ENCODE data around the gene KRTAP19-5.
"Not testable (repeated sequence)": the region's sequence is repeated elsewhere in the genome, so short reads cannot be mapped to it uniquely, and the experiment has no call there.

KRTAP19-5 gene

DNA sequence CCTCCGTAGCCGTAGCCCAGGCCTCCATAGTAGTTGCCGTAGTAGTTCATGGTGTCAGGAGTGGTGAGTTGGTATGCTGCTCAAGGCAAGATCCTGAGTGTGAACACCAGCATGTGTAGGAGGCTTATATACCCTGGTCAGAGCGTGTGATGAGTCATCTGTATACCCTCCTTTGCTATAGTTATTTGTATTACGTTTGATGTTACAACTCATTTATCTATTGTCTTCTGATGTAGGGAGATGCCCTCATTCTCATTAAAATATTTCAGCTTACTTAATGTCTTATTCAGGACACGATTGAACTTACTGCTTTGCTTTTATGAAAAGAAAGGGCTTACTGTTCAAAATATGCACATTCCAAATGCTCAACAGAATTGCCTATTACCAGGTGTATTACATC lies at the start of gene KRTAP19-5:
KRTAP19-5 (minus strand) TSS at position 101 of the 400 bp plus-strand sequence; CDS start at position 50, 51 bp downstream.
- no peak for DNase-seq (ENCODE audit: low read depth)
- TF ChIP-seq, protein P1, sequence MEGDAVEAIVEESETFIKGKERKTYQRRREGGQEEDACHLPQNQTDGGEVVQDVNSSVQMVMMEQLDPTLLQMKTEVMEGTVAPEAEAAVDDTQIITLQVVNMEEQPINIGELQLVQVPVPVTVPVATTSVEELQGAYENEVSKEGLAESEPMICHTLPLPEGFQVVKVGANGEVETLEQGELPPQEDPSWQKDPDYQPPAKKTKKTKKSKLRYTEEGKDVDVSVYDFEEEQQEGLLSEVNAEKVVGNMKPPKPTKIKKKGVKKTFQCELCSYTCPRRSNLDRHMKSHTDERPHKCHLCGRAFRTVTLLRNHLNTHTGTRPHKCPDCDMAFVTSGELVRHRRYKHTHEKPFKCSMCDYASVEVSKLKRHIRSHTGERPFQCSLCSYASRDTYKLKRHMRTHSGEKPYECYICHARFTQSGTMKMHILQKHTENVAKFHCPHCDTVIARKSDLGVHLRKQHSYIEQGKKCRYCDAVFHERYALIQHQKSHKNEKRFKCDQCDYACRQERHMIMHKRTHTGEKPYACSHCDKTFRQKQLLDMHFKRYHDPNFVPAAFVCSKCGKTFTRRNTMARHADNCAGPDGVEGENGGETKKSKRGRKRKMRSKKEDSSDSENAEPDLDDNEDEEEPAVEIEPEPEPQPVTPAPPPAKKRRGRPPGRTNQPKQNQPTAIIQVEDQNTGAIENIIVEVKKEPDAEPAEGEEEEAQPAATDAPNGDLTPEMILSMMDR (IDR thresholded peaks at IDR 0.05; ENCODE audit: low read depth, low read length, missing control alignments), result no peak
- H3K4me3 ChIP-seq (ENCODE audit: low read depth, low read length), result no peak within 1 kb of the TSS
- in situ Hi-C loops (cut with HindIII; ENCODE audit: low sequenced_read_pairs), result no loop called here

DNA sequence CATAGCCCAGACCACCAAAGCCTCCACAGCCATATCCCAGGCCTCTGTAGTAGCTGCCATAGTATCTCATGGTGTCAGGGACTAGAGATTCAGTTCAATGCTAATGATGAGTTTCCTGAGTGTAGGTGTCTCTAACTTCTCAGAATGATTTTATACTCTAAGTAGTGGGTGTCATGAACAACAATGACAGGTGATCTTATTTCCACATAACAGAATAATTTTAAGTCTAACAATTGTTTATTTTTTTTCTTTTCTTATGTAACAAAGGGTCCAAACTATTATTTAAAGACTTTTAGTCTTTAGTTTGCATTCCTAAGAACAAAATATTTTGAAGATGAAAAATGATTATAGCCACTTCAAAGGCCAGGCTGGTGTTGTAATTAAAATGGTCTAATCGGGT lies 39.8 kb upstream of the KRTAP19-5 start, which contains the start of gene KRTAP19-6:
KRTAP19-6 (minus strand) TSS at position 101 of the 400 bp plus-strand sequence; CDS start at position 70, 31 bp downstream.
- no peak for DNase-seq (ENCODE audit: low read depth)
- in situ Hi-C loops (cut with HindIII; ENCODE audit: low sequenced_read_pairs), result no loop called here
- TF ChIP-seq, protein P1 (IDR thresholded peaks at IDR 0.05; ENCODE audit: low read depth, low read length, missing control alignments), result no peak
- no peak within 1 kb of the TSS for H3K4me3 ChIP-seq (ENCODE audit: low read depth, low read length)

DNA sequence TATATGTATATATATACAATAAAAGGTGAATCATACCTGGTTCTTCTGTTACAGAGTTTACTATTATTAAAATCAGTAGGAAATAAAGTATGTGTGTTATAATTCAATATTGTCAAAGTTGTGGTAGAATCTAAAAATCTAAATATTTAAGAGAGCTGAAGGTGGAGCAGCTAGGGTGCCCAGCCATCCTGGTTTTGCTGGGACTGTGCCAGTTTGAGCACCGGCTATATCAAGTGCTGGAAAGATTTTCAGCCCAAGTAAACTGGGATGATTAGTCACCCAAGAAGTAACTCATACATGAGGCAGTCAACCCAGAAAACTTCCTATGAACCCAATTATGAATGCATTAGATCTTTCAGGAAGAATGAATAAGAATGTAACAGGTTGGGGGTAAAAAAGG lies 16.9 kb upstream of the KRTAP19-5 start:
- in situ Hi-C loops (cut with HindIII; ENCODE audit: low sequenced_read_pairs), result no loop called here
- TF ChIP-seq, protein P1 (IDR thresholded peaks at IDR 0.05; ENCODE audit: low read depth, low read length, missing control alignments), result no peak
- DNase-seq (ENCODE audit: low read depth), result no peak
- no peak overlapping the region for H3K4me3 ChIP-seq (ENCODE audit: low read depth, low read length)

DNA sequence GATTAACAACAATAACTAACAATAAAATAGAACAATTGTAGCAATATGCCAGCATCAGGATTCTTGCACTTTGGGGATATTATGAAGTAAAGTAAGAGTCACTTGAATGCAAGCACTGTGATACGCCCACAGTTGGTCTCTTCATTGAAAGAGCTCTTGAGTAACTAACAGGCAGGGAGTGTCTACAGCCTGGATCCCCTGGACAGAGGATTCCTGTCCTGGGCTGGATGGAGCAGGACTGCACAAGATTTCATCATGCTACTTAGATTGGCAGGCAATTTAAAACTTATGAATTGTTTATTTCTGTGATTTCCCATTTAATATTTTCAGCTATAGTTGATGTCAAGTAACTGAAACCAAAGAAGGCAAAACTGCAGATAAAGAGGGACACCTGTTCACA lies 13.7 kb upstream of the KRTAP19-5 start:
- no peak for DNase-seq (ENCODE audit: low read depth)
- in situ Hi-C loops (cut with HindIII; ENCODE audit: low sequenced_read_pairs), result no loop called here
- TF ChIP-seq, protein P1 (IDR thresholded peaks at IDR 0.05; ENCODE audit: low read depth, low read length, missing control alignments), result no peak
- no peak overlapping the region for H3K4me3 ChIP-seq (ENCODE audit: low read depth, low read length)

DNA sequence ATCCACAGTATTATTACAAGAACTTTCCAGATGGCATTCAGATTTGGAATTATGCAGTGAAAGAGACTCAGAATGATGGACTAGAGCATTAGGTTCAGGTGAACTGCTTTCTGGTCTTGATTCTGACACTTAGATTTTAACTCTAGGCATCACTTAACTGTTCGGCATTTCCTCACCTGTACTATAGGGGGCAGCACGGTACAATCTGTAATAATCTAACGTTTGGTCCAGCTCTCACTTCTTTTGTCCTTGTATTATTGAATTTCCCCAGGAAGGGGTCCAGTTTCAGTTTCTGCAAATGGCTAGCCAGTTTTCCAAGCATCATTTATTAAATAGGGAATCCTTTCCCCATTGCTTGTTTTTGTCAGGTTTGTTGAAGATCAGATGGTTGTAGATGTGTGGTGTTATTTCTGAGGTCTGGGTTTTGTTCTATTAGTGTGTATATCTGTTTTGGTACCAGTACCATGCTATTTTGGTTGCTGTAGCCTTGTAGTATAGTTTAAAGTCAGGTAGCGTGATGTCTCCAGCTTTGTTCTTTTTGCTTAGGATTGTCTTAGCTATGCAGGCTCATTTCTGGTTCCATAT lies 3.8 kb upstream of the KRTAP19-5 start:
- DNase-seq (ENCODE audit: low read depth); H3K4me3 ChIP-seq (ENCODE audit: low read depth, low read length); in situ Hi-C loops (cut with HindIII; ENCODE audit: low sequenced_read_pairs): not testable (repeated sequence)

DNA sequence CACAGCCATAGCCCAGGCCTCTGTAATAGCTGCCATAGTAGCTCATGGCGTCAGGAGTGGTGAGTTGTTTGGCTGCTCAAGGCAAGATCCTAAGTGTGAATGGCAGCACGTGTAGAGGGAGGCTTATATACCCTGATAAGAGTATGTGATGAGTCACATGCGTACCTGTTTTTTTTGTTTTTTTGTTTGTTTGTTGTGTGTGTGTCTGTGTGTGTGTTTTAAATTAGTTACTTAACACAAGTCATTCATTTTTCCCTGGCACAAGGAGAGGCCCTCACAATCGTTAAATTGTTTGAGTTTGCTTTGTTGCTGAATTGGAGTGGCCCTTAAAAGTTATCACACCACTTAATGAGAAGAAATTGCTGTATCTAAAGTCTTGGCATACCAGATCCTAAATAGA lies 4.9 kb downstream of the KRTAP19-5 start, which contains the start of gene KRTAP19-4:
KRTAP19-4 (minus strand) TSS at position 101 of the 400 bp plus-strand sequence; CDS start at position 46, 55 bp downstream.
- no peak within 1 kb of the TSS for H3K4me3 ChIP-seq (ENCODE audit: low read depth, low read length)
- no peak for DNase-seq (ENCODE audit: low read depth)
- TF ChIP-seq, protein P1 (IDR thresholded peaks at IDR 0.05; ENCODE audit: low read depth, low read length, missing control alignments), result no peak
- in situ Hi-C loops (cut with HindIII; ENCODE audit: low sequenced_read_pairs), result no loop called here

- TF ChIP-seq, protein P1 (IDR thresholded peaks at IDR 0.05; ENCODE audit: low read depth, low read length, missing control alignments), result no peak
- in situ Hi-C loops (cut with HindIII; ENCODE audit: low sequenced_read_pairs), result no loop called here
- no peak within 1 kb of the TSS for H3K4me3 ChIP-seq (ENCODE audit: low read depth, low read length)
- no peak for DNase-seq (ENCODE audit: low read depth)
Observed at GRCh38 chr21:30491963-30492428, 9.9 kb downstream of the KRTAP19-5 start, which contains the start of gene KRTAP19-3. Gene KRTAP19-3, minus strand, starts transcription at chr21:30492013. Its CDS starts 56 bp downstream, at chr21:30491957.

Measured in astrocyte of the cerebellum (primary cell).